DMS114 treated with DMSO at 0.1 percent for 48 hours (cell line): ENCODE measurements around the gene ZDHHC1.
"Not testable (repeated sequence)": the region's sequence is repeated elsewhere in the genome, so short reads cannot be mapped to it uniquely, and the experiment has no call there.

Source experiments
- DNase-seq: peaks from one replicate; lab custom pipeline; 2025; ENCODE audit not compliant: unreplicated experiment; lab: John Stamatoyannopoulos, UW

ZDHHC1 gene

GRCh38 chr16:67431775-67432505 lies 15.7 kb upstream of the ZDHHC1 start:
- DNase-seq: no peak

GRCh38 chr16:67430977-67431774 lies 14.9 kb upstream of the ZDHHC1 start, which contains the start of gene HSD11B2:
HSD11B2 (plus strand) TSS chr16:67431121; CDS start chr16:67431249, 128 bp downstream.
- DNase-seq: no peak

- DNase-seq: no peak
These were observed 14.3 kb upstream of the ZDHHC1 start for GRCh38 chr16:67430504-67430976.

DNA sequence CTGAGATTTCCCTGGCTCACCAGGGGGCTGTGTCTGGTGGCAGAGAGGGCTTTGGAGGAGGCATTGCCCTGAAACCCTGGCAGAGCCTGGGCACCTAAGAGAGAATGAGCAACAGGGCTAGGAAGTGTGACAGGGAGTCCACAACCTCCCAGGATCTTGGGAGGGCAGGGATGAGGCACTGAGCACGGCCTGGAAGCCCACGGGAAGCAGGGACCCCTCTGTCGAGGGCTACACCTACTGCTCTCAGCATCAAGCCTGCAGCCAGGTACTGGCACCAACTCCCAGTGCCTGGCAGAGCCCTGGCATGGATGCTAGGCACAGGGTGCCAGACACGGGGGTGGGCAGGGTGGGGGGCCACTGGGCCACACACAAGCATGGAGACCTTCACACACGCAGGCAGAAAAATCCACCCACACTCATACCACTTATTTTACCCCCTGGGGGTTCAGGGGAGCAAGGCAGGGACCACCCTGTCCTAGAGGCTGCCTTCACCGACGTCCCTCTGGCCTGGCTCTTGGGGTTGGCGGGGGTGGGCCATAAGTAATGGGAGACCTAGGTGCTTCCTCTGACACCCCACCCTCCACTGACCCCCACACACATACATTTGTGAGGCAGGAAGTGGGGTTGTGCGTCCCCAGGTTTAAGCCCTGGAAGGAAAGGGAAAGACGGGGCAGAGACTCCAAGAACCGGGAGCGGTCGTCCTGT lies 13.7 kb upstream of the ZDHHC1 start:
- no peak for DNase-seq

DNA sequence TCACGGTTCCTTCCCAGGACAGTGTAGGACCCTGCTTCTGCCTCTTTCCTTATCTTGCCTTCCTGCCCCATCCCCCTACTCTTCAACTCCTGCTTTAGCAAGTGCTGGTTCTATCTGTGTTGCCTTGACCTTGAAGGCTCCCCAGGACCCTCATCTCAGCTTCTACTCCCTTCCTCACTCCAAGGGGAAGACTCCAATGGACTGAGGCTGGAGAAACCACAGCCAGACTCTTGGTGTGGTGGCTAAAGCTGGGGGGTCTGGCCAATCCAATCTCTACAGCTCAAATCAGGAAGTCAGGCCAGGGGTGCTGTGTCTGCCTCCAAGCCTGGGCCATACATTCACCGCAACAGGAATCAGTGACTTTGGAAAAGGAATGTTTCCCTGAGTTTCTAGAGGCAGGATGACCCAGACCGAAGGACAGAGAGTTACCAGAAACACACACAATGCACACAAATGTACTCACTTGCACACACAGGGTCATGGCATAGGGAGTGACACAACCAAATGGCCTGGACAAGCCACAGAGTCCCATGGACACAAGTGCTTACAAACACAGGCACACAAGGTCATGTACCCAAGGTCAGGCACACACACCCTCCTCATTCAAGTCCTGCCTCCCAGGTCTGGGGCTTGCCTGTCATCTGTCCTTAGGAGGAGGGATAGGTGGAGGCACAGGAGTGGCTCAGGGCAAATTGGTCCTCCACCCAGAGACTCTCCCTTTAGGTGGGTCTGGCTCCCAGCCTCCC lies 12.9 kb upstream of the ZDHHC1 start:
- no peak for DNase-seq

DNA sequence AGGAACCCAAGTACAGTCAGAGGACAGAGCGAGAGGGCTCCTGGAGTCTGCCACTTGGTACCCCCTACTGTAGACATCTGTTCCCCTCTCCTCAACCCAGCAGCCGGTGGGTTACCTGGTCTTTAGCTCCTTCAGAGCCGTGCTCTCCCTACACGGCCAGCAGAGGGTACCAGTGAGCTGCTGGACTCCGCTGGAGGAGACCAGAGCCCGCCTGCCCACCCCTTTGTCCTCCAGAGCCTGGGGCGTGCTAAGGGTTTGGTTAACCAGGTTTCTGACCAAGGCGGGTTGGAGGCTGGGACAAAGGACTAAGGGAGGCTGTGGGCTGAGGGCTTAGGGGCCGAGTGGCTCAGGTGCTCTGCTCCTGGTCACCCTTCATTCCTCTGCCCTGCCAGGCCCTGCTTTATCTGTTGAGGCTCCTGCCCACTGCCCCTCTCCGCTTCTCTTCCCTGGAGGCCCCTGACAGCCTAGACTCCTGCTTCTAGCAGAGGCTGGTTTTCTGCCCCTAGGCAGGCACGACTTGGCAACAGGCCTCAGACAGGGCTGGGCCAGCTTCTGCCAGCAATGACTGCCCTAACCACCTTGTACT lies 12.0 kb upstream of the ZDHHC1 start:
- DNase-seq: peak; percentile 65

DNA sequence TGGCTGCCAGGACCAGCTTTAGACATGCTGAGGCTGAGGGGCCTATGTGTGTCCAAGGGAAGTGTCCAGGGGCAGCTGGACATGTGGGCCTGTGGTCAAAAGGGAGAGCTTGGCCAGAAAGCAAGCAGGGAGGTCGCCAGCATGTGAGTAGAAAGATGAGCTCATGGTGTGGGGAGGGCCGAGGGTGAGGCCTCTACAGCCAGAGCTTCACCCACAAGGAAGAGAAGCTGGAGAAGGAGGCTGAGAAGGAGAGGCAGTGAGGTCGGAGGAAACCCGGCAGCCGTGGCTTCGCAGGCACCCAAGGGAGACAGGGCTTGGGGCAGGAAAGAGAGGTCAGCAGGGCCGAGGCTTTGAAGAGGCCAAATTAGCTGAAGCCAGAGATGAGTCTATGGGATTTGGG lies 10.7 kb upstream of the ZDHHC1 start:
- DNase-seq: no peak

- DNase-seq: no peak
These were observed 9.7 kb upstream of the ZDHHC1 start for GRCh38 chr16:67426022-67426421.

GRCh38 chr16:67425580-67425979 lies 9.3 kb upstream of the ZDHHC1 start:
- DNase-seq: no peak

GRCh38 chr16:67425061-67425460 lies 8.8 kb upstream of the ZDHHC1 start:
- no peak for DNase-seq

- no peak for DNase-seq
These were observed 8.0 kb upstream of the ZDHHC1 start for GRCh38 chr16:67424261-67424615.

GRCh38 chr16:67423611-67424260 lies 7.5 kb upstream of the ZDHHC1 start:
- DNase-seq: no peak

GRCh38 chr16:67423015-67423414 lies 6.7 kb upstream of the ZDHHC1 start:
- no peak for DNase-seq

DNA sequence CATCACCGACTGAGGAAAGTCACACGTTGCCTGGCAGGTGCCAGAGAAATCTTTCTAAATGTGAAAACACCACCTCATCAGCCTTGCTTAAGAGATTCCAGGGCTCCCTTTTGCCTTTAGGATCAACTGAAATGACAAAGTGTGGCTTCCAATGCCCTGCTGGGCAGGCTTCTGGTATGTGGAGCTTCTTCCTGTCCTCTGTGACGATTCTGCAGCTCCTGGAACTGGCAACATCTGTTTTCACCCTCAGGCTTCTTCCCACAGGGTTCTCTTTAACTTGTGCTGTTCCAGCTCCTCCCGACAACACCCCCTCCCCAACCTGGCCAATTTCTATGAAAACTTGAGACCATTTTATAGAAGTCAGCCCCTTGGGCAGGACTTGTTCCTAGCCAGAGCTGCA lies 4.8 kb upstream of the ZDHHC1 start:
- no peak for DNase-seq

DNA sequence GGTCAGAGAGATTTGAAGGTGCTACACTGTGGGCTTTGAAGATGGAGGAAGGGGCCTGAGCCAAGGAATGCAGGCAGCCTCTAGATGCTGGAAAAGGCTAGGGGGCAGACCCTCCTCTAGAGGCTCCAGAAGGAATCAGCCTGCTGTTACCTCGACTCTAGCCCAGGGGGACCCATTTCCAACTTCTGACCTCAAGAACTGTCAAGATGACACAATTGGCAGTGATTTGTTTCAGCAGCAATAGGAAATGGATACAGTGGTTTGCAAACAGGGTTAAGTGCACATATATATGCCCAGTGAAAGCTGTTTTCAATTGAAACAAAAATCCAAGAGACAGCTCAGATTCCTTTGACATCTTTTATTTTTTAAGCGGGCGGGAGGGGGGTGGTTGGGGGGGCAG lies 3.7 kb upstream of the ZDHHC1 start:
- no peak for DNase-seq

- DNase-seq: no peak
These were observed 3.2 kb upstream of the ZDHHC1 start for GRCh38 chr16:67419502-67419901.

DNA sequence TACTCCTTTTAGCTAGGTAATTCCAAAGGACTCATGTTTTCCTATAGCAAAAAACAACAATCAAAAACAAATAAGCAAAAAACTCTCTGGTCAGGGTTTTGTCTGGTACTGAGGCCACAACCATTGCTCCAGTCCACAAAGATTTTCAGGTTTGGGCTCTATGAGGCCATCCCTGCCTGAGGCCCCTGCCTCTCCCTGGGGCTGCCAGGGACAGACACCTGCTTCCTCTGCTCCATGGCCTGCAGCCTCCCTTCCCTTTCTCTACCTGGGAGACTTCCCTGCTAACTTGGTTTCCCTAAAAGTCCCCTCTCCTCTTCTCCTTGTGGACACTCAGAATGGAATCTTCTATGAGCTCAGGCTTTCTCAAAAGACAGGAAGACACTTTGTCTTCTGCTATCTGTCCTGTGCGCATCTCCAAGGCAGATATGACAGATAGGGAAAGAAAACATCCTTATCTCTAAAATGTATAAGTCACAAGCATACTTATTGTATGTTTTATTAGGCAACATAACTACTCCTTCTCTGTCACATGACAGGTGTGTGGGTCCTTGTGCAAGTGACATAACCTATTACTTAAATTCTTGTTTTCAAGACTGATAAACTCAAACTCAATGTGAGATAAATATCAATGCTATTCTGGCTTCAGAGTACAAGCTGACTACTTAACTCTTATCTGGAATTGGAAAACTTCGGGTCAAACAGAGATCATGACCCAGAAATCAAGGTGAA lies 1.2 kb upstream of the ZDHHC1 start:
- no peak for DNase-seq

GRCh38 chr16:67415421-67415820 lies 856 bp downstream of the ZDHHC1 start:
- not testable (repeated sequence) for DNase-seq
